GM20431 (cell line): Measurements from ENCODE around the gene NRXN3.

Experiments
- in situ Hi-C: fragments of 300-500 bp; cut with MseI, MboI; formaldehyde crosslinking; loops from one replicate; pipeline ENCODE4 v1.15.0; 2020; ENCODE audit warnings: low sequenced_read_pairs; ENCODE audit not compliant: unreplicated experiment

The NRXN3 gene

GRCh38 chr14:79704041-79704807, 1534.1 kb downstream of the NRXN3 start:
- in situ Hi-C loops: no loop called here

- in situ Hi-C loops: no loop called here
Measured at GRCh38 chr14:79705126-79705894, 1535.1 kb downstream of the NRXN3 start.

- in situ Hi-C loops: no loop called here
Measured at GRCh38 chr14:79706382-79706781, 1536.2 kb downstream of the NRXN3 start.

GRCh38 chr14:79708426-79709388, 1538.5 kb downstream of the NRXN3 start:
- in situ Hi-C loops: no loop called here

GRCh38 chr14:79709573-79709972, 1539.4 kb downstream of the NRXN3 start:
- in situ Hi-C loops: no loop called here

- in situ Hi-C loops: no loop called here
Measured at GRCh38 chr14:79712302-79712950, 1542.3 kb downstream of the NRXN3 start.

GRCh38 chr14:79721399-79722084, 1551.4 kb downstream of the NRXN3 start:
- in situ Hi-C loops: no loop called here

- in situ Hi-C loops: no loop called here
Measured at GRCh38 chr14:79724934-79725717, 1555.0 kb downstream of the NRXN3 start.

- in situ Hi-C loops: no loop called here
Measured at GRCh38 chr14:79727900-79728299, 1557.7 kb downstream of the NRXN3 start.

GRCh38 chr14:79728331-79728730, 1558.2 kb downstream of the NRXN3 start:
- in situ Hi-C loops: no loop called here

GRCh38 chr14:79729731-79730130, 1559.6 kb downstream of the NRXN3 start:
- in situ Hi-C loops: no loop called here

GRCh38 chr14:79730196-79730595, 1560.0 kb downstream of the NRXN3 start:
- in situ Hi-C loops: no loop called here

GRCh38 chr14:79730953-79731352, 1560.8 kb downstream of the NRXN3 start:
- in situ Hi-C loops: no loop called here

- in situ Hi-C loops: no loop called here
Measured at GRCh38 chr14:79732911-79733655, 1562.9 kb downstream of the NRXN3 start.

- in situ Hi-C loops: no loop called here
Measured at GRCh38 chr14:79734151-79734550, 1564.0 kb downstream of the NRXN3 start.

GRCh38 chr14:79734656-79735055, 1564.5 kb downstream of the NRXN3 start:
- in situ Hi-C loops: no loop called here

- in situ Hi-C loops: no loop called here
Measured at GRCh38 chr14:79735121-79735520, 1564.9 kb downstream of the NRXN3 start.

GRCh38 chr14:79740066-79740601, 1570.0 kb downstream of the NRXN3 start:
- in situ Hi-C loops: no loop called here
